ENCODE data around the gene ANKRD40.

ANKRD40 gene

DNA sequence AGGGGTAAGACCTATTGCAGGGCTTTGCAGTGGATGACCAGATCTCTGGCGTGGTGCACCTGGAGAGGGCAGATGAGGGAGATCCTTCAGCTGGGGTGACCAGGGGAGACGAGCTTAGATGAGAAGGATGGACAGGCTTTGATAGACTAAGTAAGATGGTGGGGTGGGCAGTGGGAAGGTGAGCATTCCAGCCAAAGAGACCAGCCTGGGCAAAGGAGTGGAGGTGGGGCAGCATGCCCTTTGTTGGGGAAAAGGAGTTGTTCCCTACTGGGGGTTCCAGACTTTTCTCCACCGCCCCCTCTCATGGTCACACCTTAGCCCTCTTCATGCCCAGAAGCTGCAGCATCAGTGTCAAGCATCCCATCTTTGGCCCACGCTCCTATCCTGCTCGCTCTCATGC lies 27.6 kb downstream of the ANKRD40 start:
- Histone ChIP-seq H3K9me2 (replicated peaks; ENCODE audit: control insufficient read depth, low read length) (no peaks in the 10 kb centered on the region), H3F3A (ENCODE audit: control insufficient read depth, insufficient read depth) (no peaks in the 10 kb centered on the region), H3K4me1 (ENCODE audit: control insufficient read depth, low read length) (no peaks in the 10 kb centered on the region), H3K27ac (ENCODE audit: low read depth, low read length) (no peak overlapping the region), H3K36me3 (ENCODE audit: control insufficient read depth, low read length) (no peaks in the 10 kb centered on the region), H3K4me3 (ENCODE audit: low read length) (no peak overlapping the region), H3K27me3 (ENCODE audit: control insufficient read depth, low read length) (peaks cover 24% of the 10 kb centered on the region), H3K9me3 (ENCODE audit: control insufficient read depth, insufficient read depth, low read length) (no peaks in the 10 kb centered on the region), H3K4me2 (ENCODE audit: low read length) (no peak overlapping the region), H4K20me1 (ENCODE audit: control insufficient read depth, insufficient read depth, low read depth, low read length) (no peaks in the 10 kb centered on the region), H3K79me2 (ENCODE audit: control insufficient read depth, low read length) (no peaks in the 10 kb centered on the region)
- TF ChIP-seq EZH2phosphoT487 (IDR thresholded peaks at IDR 0.05; ENCODE audit: borderline replicate concordance, low read length), result no peak
- TF ChIP-seq, protein P1, sequence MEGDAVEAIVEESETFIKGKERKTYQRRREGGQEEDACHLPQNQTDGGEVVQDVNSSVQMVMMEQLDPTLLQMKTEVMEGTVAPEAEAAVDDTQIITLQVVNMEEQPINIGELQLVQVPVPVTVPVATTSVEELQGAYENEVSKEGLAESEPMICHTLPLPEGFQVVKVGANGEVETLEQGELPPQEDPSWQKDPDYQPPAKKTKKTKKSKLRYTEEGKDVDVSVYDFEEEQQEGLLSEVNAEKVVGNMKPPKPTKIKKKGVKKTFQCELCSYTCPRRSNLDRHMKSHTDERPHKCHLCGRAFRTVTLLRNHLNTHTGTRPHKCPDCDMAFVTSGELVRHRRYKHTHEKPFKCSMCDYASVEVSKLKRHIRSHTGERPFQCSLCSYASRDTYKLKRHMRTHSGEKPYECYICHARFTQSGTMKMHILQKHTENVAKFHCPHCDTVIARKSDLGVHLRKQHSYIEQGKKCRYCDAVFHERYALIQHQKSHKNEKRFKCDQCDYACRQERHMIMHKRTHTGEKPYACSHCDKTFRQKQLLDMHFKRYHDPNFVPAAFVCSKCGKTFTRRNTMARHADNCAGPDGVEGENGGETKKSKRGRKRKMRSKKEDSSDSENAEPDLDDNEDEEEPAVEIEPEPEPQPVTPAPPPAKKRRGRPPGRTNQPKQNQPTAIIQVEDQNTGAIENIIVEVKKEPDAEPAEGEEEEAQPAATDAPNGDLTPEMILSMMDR (IDR thresholded peaks at IDR 0.05; ENCODE audit: low read depth, low read length, poor library complexity, severe bottlenecking), result no peak

DNA sequence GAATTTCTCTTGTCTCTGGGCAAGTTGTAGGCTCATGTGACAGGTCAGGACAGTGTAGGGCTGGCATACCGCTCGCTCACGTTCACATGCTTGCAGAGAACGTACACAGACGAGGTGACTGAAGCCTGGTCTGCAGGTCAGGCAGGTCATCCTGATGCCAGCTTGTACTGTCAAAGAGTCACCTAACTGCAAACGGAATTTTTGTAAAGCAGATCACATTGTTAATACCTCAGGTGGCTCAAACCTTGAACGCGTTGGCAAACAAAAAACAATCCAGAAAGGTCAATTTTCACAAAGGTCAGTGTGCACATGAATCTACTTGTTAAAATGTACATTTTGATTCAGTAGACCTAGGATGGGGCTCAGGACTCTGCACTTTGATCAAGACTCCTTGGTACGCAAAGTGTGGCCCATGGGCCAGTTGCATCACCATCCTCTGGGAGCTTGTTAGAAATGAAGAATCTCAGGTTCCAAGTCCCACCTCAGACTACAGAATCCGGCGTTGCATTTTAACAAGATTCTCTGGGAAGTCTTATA lies 28.6 kb downstream of the ANKRD40 start:
- Histone ChIP-seq H3K4me1 (ENCODE audit: control insufficient read depth, low read length) (no peaks in the 10 kb centered on the region), H3K36me3 (ENCODE audit: control insufficient read depth, low read length) (no peaks in the 10 kb centered on the region), H3K4me2 (ENCODE audit: low read length) (no peak overlapping the region), H3K9me3 (ENCODE audit: control insufficient read depth, insufficient read depth, low read length) (no peaks in the 10 kb centered on the region), H3K4me3 (ENCODE audit: low read length) (no peak overlapping the region), H3K27me3 (ENCODE audit: control insufficient read depth, low read length) (peaks cover 24% of the 10 kb centered on the region), H3F3A (ENCODE audit: control insufficient read depth, insufficient read depth) (no peaks in the 10 kb centered on the region), H3K79me2 (ENCODE audit: control insufficient read depth, low read length) (no peaks in the 10 kb centered on the region), H3K27ac (ENCODE audit: low read depth, low read length) (no peak overlapping the region), H3K9me2 (replicated peaks; ENCODE audit: control insufficient read depth, low read length) (no peaks in the 10 kb centered on the region), H4K20me1 (ENCODE audit: control insufficient read depth, insufficient read depth, low read depth, low read length) (no peaks in the 10 kb centered on the region)
- TF ChIP-seq, protein P1 (IDR thresholded peaks at IDR 0.05; ENCODE audit: low read depth, low read length, poor library complexity, severe bottlenecking), result no peak
- no peak for TF ChIP-seq EZH2phosphoT487 (IDR thresholded peaks at IDR 0.05; ENCODE audit: borderline replicate concordance, low read length)

DNA sequence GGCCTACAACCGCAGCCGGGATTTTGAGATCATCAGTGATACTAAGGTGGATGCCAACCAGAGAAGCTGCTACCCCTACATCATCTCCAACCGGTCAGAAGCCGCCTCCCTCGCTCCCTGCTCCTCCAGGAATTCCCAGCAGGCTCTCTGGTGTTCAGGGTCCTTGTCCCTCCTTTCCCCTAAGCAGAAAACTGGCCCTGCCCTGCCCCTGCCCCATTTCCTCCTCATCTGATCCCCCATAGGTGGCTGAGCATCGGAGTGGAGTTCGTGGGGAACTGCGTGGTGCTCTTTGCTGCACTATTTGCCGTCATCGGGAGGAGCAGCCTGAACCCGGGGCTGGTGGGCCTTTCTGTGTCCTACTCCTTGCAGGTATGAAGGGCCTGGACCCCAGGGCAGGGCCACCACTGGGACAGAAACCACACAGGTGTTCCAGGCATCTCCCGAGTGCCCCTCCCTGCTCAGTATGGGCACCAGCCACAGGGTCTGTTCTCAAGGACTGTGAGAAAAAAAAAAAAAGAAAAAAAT lies 29.8 kb downstream of the ANKRD40 start:
- Histone ChIP-seq H3K4me1 (ENCODE audit: control insufficient read depth, low read length) (no peaks in the 10 kb centered on the region), H3K36me3 (ENCODE audit: control insufficient read depth, low read length) (no peaks in the 10 kb centered on the region), H3F3A (ENCODE audit: control insufficient read depth, insufficient read depth) (no peaks in the 10 kb centered on the region), H3K27me3 (ENCODE audit: control insufficient read depth, low read length) (peaks cover 24% of the 10 kb centered on the region), H3K9me3 (ENCODE audit: control insufficient read depth, insufficient read depth, low read length) (no peaks in the 10 kb centered on the region), H3K4me2 (ENCODE audit: low read length) (no peak overlapping the region), H3K79me2 (ENCODE audit: control insufficient read depth, low read length) (no peaks in the 10 kb centered on the region), H3K4me3 (ENCODE audit: low read length) (no peak overlapping the region), H4K20me1 (ENCODE audit: control insufficient read depth, insufficient read depth, low read depth, low read length) (no peaks in the 10 kb centered on the region), H3K9me2 (replicated peaks; ENCODE audit: control insufficient read depth, low read length) (no peaks in the 10 kb centered on the region), H3K27ac (ENCODE audit: low read depth, low read length) (no peak overlapping the region)
- TF ChIP-seq EZH2phosphoT487 (IDR thresholded peaks at IDR 0.05; ENCODE audit: borderline replicate concordance, low read length), result no peak
- TF ChIP-seq, protein P1 (IDR thresholded peaks at IDR 0.05; ENCODE audit: low read depth, low read length, poor library complexity, severe bottlenecking), result no peak

Measured in DOHH2 (cell line).